GM12873 (cell line): ENCODE results near the gene PCTP.

Source experiments
- TF ChIP-seq, protein P1 (sequence below): IDR thresholded peaks from 2 replicates; pipeline ENCODE4 v1.5.1; 2012; ENCODE audit warnings: low read depth, mild to moderate bottlenecking, moderate library complexity, low read length, control low read depth; ENCODE audit not compliant: insufficient read depth; ENCODE audit errors: missing control alignments

The PCTP gene

DNA sequence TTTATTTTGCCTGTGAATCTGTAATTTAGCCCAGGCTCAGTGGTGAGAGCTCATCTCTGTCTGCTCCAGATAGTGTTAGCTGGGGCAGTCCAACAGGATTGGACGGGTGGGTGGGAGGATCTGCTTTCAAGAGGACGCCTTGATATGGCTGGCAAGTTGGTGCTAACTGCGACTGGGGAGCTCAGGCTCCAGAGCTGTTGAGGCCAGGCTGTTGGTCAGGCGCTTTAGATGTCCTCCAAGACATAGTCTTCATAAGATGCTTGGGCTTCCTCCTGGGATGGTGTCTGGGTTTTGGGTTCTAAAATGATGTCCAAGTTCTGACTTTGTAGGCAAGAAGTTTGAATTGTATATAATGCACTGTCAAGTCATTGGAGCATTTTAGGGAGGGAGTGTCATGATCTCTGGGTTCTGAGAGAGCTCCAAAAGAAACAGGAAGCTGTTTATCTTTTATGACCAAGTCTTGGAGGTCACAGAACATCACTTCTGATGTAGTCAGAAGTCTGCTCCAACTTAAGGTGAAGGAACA is 12.8 kb upstream of the PCTP start:
- TF ChIP-seq, protein P1, sequence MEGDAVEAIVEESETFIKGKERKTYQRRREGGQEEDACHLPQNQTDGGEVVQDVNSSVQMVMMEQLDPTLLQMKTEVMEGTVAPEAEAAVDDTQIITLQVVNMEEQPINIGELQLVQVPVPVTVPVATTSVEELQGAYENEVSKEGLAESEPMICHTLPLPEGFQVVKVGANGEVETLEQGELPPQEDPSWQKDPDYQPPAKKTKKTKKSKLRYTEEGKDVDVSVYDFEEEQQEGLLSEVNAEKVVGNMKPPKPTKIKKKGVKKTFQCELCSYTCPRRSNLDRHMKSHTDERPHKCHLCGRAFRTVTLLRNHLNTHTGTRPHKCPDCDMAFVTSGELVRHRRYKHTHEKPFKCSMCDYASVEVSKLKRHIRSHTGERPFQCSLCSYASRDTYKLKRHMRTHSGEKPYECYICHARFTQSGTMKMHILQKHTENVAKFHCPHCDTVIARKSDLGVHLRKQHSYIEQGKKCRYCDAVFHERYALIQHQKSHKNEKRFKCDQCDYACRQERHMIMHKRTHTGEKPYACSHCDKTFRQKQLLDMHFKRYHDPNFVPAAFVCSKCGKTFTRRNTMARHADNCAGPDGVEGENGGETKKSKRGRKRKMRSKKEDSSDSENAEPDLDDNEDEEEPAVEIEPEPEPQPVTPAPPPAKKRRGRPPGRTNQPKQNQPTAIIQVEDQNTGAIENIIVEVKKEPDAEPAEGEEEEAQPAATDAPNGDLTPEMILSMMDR: no peak

DNA sequence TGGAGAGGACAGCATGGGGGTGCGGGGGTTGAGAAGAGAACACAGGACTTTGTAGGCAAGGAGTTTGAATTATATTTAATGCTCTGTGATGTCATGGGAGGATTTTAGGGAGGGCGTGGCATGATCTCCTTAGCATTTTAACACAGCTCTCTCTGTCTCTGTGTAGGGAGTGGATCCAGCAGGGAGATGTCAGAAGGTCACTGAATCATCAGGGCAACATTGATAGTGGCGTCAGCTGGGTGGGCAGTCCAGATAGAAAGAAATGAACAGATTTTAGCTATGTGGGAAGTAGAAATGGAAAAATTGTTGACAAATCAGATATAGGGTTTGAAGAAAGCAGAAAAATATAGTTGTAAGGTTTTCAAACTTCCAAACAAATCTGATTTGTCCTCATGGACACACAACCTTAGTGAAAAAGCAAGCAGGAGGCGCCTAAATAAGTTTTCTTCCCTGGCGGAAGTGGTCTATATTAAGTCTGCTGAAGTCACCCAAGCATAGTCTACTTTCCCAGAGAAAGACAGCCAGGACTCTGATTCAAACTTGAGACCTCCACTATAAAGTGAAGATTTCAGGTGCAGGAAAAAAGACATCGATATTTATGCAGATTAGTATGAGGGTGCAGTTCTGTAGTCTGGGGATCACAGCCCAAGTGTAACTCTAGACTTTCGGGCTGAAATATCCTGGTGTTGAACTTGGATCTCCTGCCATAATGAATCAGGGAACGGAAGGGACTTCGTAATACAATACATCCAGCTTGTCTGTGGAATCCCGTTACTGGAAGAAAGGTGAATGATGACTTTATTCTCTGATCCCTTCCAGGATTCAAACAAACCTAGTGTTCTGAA is 10.1 kb upstream of the PCTP start:
- TF ChIP-seq, protein P1: no peak

DNA sequence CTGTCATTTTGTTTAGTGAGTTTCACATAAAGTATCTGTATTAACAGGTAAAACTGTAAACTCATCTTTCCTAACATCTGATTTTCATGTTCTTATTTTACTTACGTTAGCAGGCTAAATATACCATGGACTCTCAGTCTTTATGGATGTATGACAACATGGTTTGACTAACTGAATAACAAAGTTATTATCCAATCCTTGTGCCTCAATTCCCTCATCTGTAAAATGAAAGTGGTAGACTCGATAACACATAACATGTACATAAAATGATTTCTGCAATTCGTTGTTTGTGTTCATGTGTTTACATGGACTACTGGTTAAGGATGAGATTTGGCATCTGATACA is 9.5 kb upstream of the PCTP start:
- TF ChIP-seq, protein P1: no peak

DNA sequence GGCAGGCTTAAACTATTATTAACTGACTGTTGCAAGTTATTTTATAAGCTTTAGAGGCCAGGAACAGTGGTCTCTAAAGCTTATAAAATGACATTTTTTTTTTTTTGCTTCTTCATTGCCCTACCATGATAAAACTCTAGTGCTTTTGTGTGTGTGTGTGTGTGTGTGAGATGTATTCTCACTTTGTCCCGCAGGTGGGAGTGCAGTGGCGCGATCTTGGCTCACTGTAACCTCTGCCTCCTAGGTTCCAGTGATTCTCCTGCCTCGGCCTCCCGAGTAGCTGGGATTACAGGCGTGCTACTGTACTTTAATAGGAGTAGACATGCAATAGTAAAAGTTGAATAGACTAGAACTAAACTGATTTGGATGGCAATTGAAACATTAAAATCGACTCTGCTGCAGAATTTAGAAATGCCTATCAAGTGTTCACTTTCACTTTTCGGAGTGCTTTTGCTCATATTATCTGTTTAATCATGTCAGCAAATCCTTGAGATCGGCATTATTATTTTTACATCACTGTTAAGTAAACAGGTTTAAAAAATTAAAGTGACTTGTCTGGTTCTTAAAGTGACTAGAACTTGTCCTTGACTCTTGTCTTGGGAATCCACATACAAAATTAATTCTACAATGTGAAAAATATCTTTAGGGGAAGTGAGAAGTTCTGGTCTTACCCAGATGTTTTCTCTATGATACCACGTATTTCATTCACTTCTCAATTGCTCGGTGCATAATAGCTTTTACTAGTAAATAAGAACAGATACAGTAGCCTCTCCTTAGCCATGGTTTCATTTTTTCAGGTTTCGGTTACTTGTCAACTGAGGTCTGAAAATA is 8.4 kb upstream of the PCTP start:
- TF ChIP-seq, protein P1: no peak

- TF ChIP-seq, protein P1: no peak
These were observed 7.7 kb upstream of the PCTP start for GRCh38 chr17:55743103-55743679.

DNA sequence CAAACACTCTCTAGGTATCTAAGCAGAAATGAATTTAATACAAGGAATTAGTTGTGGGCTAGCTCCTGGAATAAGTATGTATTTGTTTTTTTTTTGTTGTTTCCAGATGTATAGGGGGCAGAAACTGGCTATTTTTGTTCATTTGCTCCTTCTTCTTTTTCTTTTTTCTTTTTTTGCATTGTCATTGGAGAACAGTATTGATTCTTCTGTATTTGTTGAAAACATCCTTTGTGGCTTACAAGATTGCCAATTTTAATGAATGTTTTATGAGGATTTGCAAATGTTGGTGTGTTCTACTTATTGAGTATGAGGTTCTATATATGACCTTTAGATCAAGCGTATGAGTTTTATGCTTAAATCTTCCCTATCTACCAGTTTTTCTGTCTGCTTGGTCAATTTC is 5.6 kb upstream of the PCTP start:
- TF ChIP-seq, protein P1: no peak

DNA sequence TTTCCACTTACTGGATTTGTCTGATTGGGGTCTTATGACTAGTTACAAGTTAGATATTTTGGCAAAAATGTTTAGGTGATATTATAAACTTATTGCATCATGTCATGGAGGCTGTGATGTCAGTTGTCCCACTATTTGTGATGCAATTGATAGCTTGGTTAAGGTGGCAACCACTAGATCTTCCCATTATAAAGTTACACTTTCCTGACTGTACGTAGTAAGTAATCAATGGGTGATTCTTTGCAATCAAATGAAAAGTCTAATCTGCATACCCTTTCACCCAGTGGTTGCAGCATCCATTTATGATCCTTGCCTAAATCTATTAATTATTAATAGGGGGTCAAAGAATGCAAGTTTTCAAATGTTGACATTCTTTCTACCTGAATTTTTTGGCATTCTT is 4.4 kb upstream of the PCTP start:
- TF ChIP-seq, protein P1: no peak
